Lung (tissue), 12 donors: ENCODE data around the gene MRPL17. TPM values are rescaled to one million over a fixed set of nuclear protein-coding genes. Genes with fewer than 3 reads are reported as not detected.

Experiments used
- ATAC-seq: fragments of 200-7000 bp; cut with Tn5 transposase; one replicate; pipeline ENCODE4 v1.9.1; 2020; ENCODE audit warnings: moderate number of reproducible peaks; ENCODE audit not compliant: insufficient read depth, low FRiP score
- DNase-seq, 3 donors: peaks; one replicate each; pipeline ENCODE4 v3.0.0-alpha.2; 2013 to 2017
- H3K27ac ChIP-seq, 2 donors: one replicate each; pipeline ENCODE4 v1.5.1; 2013; ENCODE audit warnings: mild to moderate bottlenecking in 2 of 2, moderate library complexity in 2 of 2, control low read depth in 1 of 2, inconsistent platforms in 1 of 2, low read depth in 1 of 2, low read length in 1 of 2
- H3K27me3 ChIP-seq, 3 donors: one replicate each; pipeline ENCODE4 v1.5.1; 2013; ENCODE audit warnings: low read length in 2 of 3; ENCODE audit not compliant: control insufficient read depth in 3 of 3, insufficient read depth in 3 of 3
- H3K36me3 ChIP-seq, 4 donors: one replicate each; pipeline ENCODE4 v1.5.1; 2013; ENCODE audit warnings: low read length in 4 of 4, mild to moderate bottlenecking in 1 of 4, moderate library complexity in 1 of 4; ENCODE audit not compliant: control insufficient read depth in 4 of 4, insufficient read depth in 4 of 4
- H3K4me1 ChIP-seq, 5 donors: one replicate each; pipeline ENCODE4 v1.5.1; 2013; ENCODE audit warnings: low read length in 5 of 5, mild to moderate bottlenecking in 2 of 5, moderate library complexity in 1 of 5; ENCODE audit not compliant: control insufficient read depth in 5 of 5, insufficient read depth in 5 of 5
- H3K4me3 ChIP-seq: one replicate; pipeline ENCODE4 v1.5.1; 2013; ENCODE audit warnings: mild to moderate bottlenecking, control low read depth, moderate library complexity
- H3K9ac ChIP-seq, 2 donors: one replicate each; pipeline ENCODE4 v1.5.1; 2013; ENCODE audit warnings: low read length in 2 of 2, control low read depth in 1 of 2; ENCODE audit not compliant: insufficient read depth in 1 of 2
- H3K9me3 ChIP-seq, 4 donors: one replicate each; pipeline ENCODE4 v1.5.1; 2013; ENCODE audit warnings: low read length in 3 of 4, mild to moderate bottlenecking in 1 of 4, moderate library complexity in 1 of 4; ENCODE audit not compliant: control insufficient read depth in 4 of 4, insufficient read depth in 3 of 4
- WGBS, 2 donors: extraction: QIAGEN DNeasy Blood & Tissue Kit; methylation state at CpG; one replicate each; pipeline ENCODE4 v1.1.7; 2013; 5-methylcytosine and 5-hydroxymethylcytosine counted together
- polyA plus RNA-seq, 2 donors: library from polyadenylated mRNA; stranded (reverse); fragments of 200-250 nt; gene quantifications; one replicate each; pipeline ENCODE4 v1.2.1, GENCODE V29; 2013
- total RNA-seq, 2 donors: library from RNA; depleted of rRNA in 1 of 2; stranded (reverse); fragments of >200 nt in 1 of 2; gene quantifications; one replicate each; pipeline ENCODE4 v1.2.1, GENCODE V29; 2014 to 2021
- TF ChIP-seq, protein P1 (sequence below): IDR thresholded peaks from 2 replicates; pipeline ENCODE4 v1.5.1; 2012; ENCODE audit warnings: mild to moderate bottlenecking; ENCODE audit errors: control extremely low read depth, extremely low read depth
- donor health status: control.
- donor health status: control.
- donor health status: Bipolar disorder and iron deficiency.
- donor health status: healthy.
- donor health status: DM: yes; HTN: yes; CAD: no.

The MRPL17 gene
- total and polyA plus RNA-seq, 4 donors, result 28.2 to 81.4 (median 45.9) TPM

- H3K9ac ChIP-seq, result peak overlapping the region in 1 of 2 donors; percentile 42
- H3K27me3 ChIP-seq, result no peaks in the 10 kb centered on the region
- peak overlapping the region in 1 of 2 donors; percentile 72 for H3K27ac ChIP-seq
- DNase-seq, result peak in 2 of 3 donors; percentile 43 to 46
- no peaks in the 10 kb centered on the region for H3K9me3 ChIP-seq
- TF ChIP-seq, protein P1, sequence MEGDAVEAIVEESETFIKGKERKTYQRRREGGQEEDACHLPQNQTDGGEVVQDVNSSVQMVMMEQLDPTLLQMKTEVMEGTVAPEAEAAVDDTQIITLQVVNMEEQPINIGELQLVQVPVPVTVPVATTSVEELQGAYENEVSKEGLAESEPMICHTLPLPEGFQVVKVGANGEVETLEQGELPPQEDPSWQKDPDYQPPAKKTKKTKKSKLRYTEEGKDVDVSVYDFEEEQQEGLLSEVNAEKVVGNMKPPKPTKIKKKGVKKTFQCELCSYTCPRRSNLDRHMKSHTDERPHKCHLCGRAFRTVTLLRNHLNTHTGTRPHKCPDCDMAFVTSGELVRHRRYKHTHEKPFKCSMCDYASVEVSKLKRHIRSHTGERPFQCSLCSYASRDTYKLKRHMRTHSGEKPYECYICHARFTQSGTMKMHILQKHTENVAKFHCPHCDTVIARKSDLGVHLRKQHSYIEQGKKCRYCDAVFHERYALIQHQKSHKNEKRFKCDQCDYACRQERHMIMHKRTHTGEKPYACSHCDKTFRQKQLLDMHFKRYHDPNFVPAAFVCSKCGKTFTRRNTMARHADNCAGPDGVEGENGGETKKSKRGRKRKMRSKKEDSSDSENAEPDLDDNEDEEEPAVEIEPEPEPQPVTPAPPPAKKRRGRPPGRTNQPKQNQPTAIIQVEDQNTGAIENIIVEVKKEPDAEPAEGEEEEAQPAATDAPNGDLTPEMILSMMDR, result no peak
- peak; percentile 41 for ATAC-seq
- H3K36me3 ChIP-seq, result no peaks in the 10 kb centered on the region
- no peak overlapping the region for H3K4me3 ChIP-seq
- peaks cover 0 to 13% (median 0%) of the 10 kb centered on the region in 5 donors for H3K4me1 ChIP-seq
- WGBS, 2 donors, result 41 to 54% methylated on average over 1 of the region's 1 CpG
These were observed 12.2 kb upstream of the MRPL17 start for GRCh38 chr11:6695377-6695776.

- no peak overlapping the region for H3K9ac ChIP-seq
- H3K4me3 ChIP-seq, result no peak overlapping the region
- H3K9me3 ChIP-seq, result no peaks in the 10 kb centered on the region
- H3K4me1 ChIP-seq, result peaks cover 0 to 13% (median 0%) of the 10 kb centered on the region in 5 donors
- no peaks in the 10 kb centered on the region for H3K27me3 ChIP-seq
- no peaks in the 10 kb centered on the region for H3K36me3 ChIP-seq
- DNase-seq, result peak in 1 of 3 donors; percentile 6
- peak overlapping the region in 1 of 2 donors; percentile 61 for H3K27ac ChIP-seq
- WGBS, 2 donors, result 12 to 35% methylated on average over 1 of the region's 1 CpG
- TF ChIP-seq, protein P1, result no peak
- no peak for ATAC-seq
These were observed 11.0 kb upstream of the MRPL17 start for GRCh38 chr11:6694229-6694535.

DNA sequence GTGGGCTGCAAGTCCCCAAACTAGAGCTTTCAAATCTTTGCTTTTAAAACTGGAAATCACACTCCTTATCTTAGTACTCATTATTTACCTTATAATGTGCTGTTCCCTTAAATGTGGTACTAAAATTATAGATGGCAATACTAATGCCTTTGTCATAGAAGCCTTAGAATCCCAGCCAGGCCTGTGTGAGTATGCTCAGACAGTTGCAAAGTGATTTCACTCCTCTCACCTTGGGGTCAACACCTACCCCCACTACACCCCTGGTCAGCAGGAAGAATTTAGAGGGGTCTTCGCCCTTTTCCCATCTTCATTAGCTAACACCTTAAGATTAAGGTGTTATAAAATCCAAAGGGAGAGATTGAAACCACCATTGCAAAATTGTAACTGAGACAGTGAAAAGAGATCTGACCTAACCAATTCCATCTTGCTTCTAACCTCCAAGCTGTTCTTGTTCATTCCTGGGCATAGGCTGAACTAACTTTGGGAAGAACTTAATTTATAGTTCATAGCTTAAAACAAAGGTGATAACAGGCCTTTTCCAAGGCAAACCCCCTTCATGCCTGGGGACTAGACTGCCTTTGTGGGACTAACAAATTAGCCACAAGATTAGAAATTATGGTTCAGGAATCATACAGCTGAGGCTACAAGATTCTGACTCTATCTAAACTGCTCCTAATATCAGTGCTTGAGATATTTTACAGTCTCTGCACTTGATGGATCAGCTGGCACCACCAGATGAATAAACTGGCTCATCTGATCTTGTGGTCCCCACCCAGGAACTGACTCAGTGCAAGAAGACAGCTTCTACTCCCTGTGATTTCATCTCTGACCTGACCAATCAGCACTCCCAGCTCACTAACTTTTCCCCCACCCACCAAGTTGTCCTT is 10.4 kb upstream of the MRPL17 start:
- H3K27ac ChIP-seq, result peak overlapping the region in 1 of 2 donors; percentile 61
- peak; percentile 60 for ATAC-seq
- no peak for DNase-seq

More for the DNA sequence above, 10.4 kb upstream of the MRPL17 start:
- Histone ChIP-seq H3K36me3 (no peaks in the 10 kb centered on the region), H3K27me3 (no peaks in the 10 kb centered on the region), H3K9me3 (no peaks in the 10 kb centered on the region), H3K4me3 (no peak overlapping the region), H3K9ac (no peak overlapping the region), H3K4me1 (peaks cover 0 to 13% (median 0%) of the 10 kb centered on the region in 5 donors)
- TF ChIP-seq, protein P1, result no peak
- 83 to 98% methylated on average over 1 of the region's 1 CpG for WGBS, 2 donors
